IMR-90 (cell line): ENCODE data around the gene STON2. TPM values are rescaled to one million over a fixed set of nuclear protein-coding genes. Genes with fewer than 3 reads are reported as not detected.

Source experiments
- ATAC-seq: fragments of 200-7000 bp; cut with Tn5 transposase; 2 replicates; pipeline ENCODE4 v1.9.1; 2020; ENCODE audit warnings: low read depth, mild to moderate bottlenecking, moderate library complexity
- BruUV-seq: library from RNA; stranded (reverse); fragments of 400-500 nt; replicated peaks from 2 replicates; lab custom pipeline; 2021; lab: Mats Ljungman, UMichigan
- CTCF ChIA-PET: fragments of 300-600 bp; formaldehyde crosslinking; extraction: SDS; loops from one replicate; lab custom pipeline; 2021; ENCODE audit warnings: antibody characterized with exemption; lab: Yijun Ruan, JAX
- POLR2A ChIA-PET: fragments of 300-600 bp; sonication (Branson Sonifier 250); formaldehyde crosslinking; loops from one replicate; lab custom pipeline; 2022; ENCODE audit warnings: antibody characterized with exemption; ENCODE audit not compliant: unreplicated experiment; lab: Charles Lee
- DNase-seq: peaks from one replicate; pipeline ENCODE4 v3.0.0; 2013
- H2AFZ ChIP-seq: replicated peaks from 2 replicates; pipeline ENCODE3; 2013; ENCODE audit warnings: low read length, mild to moderate bottlenecking; ENCODE audit not compliant: poor library complexity
- H2AK5ac ChIP-seq: 2 replicates; pipeline ENCODE4 v1.6.1; 2013; ENCODE audit warnings: low read depth, low read length, inconsistent platforms
- H2AK9ac ChIP-seq: replicated peaks from 2 replicates; pipeline ENCODE3; 2013; ENCODE audit warnings: mild to moderate bottlenecking, low read depth, low read length, moderate library complexity; ENCODE audit not compliant: poor library complexity
- H2BK120ac ChIP-seq: 2 replicates; pipeline ENCODE4 v1.6.1; 2013; ENCODE audit warnings: low read depth, low read length, inconsistent platforms
- H2BK15ac ChIP-seq: 3 replicates; pipeline ENCODE4 v1.6.1; 2013; ENCODE audit warnings: low read depth, low read length, inconsistent platforms
- H2BK20ac ChIP-seq: 2 replicates; pipeline ENCODE4 v1.6.1; 2013; ENCODE audit warnings: low read depth, mild to moderate bottlenecking, inconsistent platforms, low read length, moderate library complexity
- H2BK5ac ChIP-seq: 2 replicates; pipeline ENCODE4 v1.6.1; 2013; ENCODE audit warnings: mild to moderate bottlenecking, low read depth, low read length, inconsistent platforms; ENCODE audit not compliant: poor library complexity, severe bottlenecking
- H3K14ac ChIP-seq: replicated peaks from 2 replicates; pipeline ENCODE4 v1.6.1; 2013; ENCODE audit warnings: low read depth, low read length, inconsistent platforms
- H3K18ac ChIP-seq: 2 replicates; pipeline ENCODE4 v1.6.1; 2013; ENCODE audit warnings: low read depth, low read length, control low read depth
- H3K23ac ChIP-seq: 2 replicates; pipeline ENCODE4 v1.6.1; 2013; ENCODE audit warnings: low read depth, low read length, inconsistent platforms
- H3K27ac ChIP-seq: 2 replicates; pipeline ENCODE4 v1.5.1; 2013; ENCODE audit warnings: mild to moderate bottlenecking, control low read depth, low read length; ENCODE audit not compliant: insufficient read depth
- H3K27me3 ChIP-seq: 2 replicates; pipeline ENCODE4 v1.6.1; 2013; ENCODE audit warnings: low read length; ENCODE audit not compliant: control insufficient read depth, insufficient read depth
- H3K36me3 ChIP-seq: 2 replicates; pipeline ENCODE4 v1.6.1; 2013; ENCODE audit warnings: low read length, mixed read lengths; ENCODE audit not compliant: control insufficient read depth, insufficient read depth
- H3K4ac ChIP-seq: 2 replicates; pipeline ENCODE4 v1.6.1; 2013; ENCODE audit warnings: low read depth, low read length, inconsistent platforms
- H3K4me1 ChIP-seq: 2 replicates; pipeline ENCODE4 v1.6.1; 2013; ENCODE audit warnings: low read length, mixed read lengths; ENCODE audit not compliant: control insufficient read depth, insufficient read depth
- H3K4me2 ChIP-seq: 2 replicates; pipeline ENCODE4 v1.6.1; 2013; ENCODE audit warnings: low read depth, mild to moderate bottlenecking, control low read depth, low read length, moderate library complexity
- H3K4me3 ChIP-seq: 2 replicates; pipeline ENCODE4 v1.5.1; 2013; ENCODE audit warnings: low read depth, mild to moderate bottlenecking, control low read depth, low read length, moderate library complexity; ENCODE audit not compliant: insufficient read depth
- H3K56ac ChIP-seq: 2 replicates; pipeline ENCODE4 v1.6.1; 2013; ENCODE audit warnings: low read length, inconsistent platforms; ENCODE audit not compliant: insufficient read depth; ENCODE audit errors: extremely low read depth
- H3K79me1 ChIP-seq, 2 experiments: 2 replicates each; pipeline ENCODE4 v1.6.1; 2013; ENCODE audit warnings: low read length in 2 of 2, inconsistent platforms in 1 of 2, low read depth in 1 of 2
- H3K9ac ChIP-seq: 2 replicates; pipeline ENCODE4 v1.6.1; 2013; ENCODE audit warnings: low read depth, low read length, control low read depth
- H3K9me1 ChIP-seq: 2 replicates; pipeline ENCODE4 v1.6.1; 2013; ENCODE audit warnings: low read length, inconsistent platforms; ENCODE audit not compliant: insufficient read depth
- H3K9me3 ChIP-seq: 2 replicates; pipeline ENCODE4 v1.6.1; 2013; ENCODE audit warnings: low read length; ENCODE audit not compliant: control insufficient read depth, insufficient read depth
- H4K20me1 ChIP-seq: 2 replicates; pipeline ENCODE4 v1.6.1; 2013; ENCODE audit warnings: low read length, inconsistent platforms; ENCODE audit not compliant: insufficient read depth
- H4K5ac ChIP-seq: 2 replicates; pipeline ENCODE4 v1.6.1; 2013; ENCODE audit warnings: mild to moderate bottlenecking, low read depth, low read length, control low read depth
- H4K8ac ChIP-seq, 2 experiments: 2 replicates each; pipeline ENCODE4 v1.6.1; 2013; ENCODE audit warnings: low read depth in 2 of 2, low read length in 2 of 2, control low read depth in 1 of 2, inconsistent platforms in 1 of 2
- H4K91ac ChIP-seq: 2 replicates; pipeline ENCODE4 v1.6.1; 2013; ENCODE audit warnings: low read depth, low read length, inconsistent platforms; ENCODE audit not compliant: insufficient read depth
- CEBPB ChIP-seq: IDR thresholded peaks from 2 replicates; pipeline ENCODE4 v1.6.1; 2012; ENCODE audit warnings: low read depth, low read length, improper control_type of control experiment
- CHD1 ChIP-seq: IDR thresholded peaks from 2 replicates; pipeline ENCODE4 v1.6.1; 2012; ENCODE audit warnings: low read depth, low read length, improper control_type of control experiment
- ELK1 ChIP-seq: fragments of 150-350 bp; IDR thresholded peaks from 2 replicates; pipeline ENCODE4 v1.6.1; 2016; ENCODE audit warnings: low read depth, mild to moderate bottlenecking, low read length, moderate library complexity, borderline replicate concordance
- MAFK ChIP-seq: IDR thresholded peaks from 2 replicates; pipeline ENCODE4 v1.6.1; 2012; ENCODE audit warnings: low read depth, low read length, improper control_type of control experiment
- NFE2L2 ChIP-seq: fragments of 150-350 bp; IDR thresholded peaks from 2 replicates; pipeline ENCODE4 v1.6.1; 2016; ENCODE audit warnings: low read depth, mild to moderate bottlenecking, low read length
- RAD21 ChIP-seq: IDR thresholded peaks from 2 replicates; pipeline ENCODE4 v1.6.1; 2012; ENCODE audit warnings: low read length, improper control_type of control experiment
- RCOR1 ChIP-seq: IDR thresholded peaks from 2 replicates; pipeline ENCODE4 v1.6.1; 2012; ENCODE audit warnings: mild to moderate bottlenecking, low read length, improper control_type of control experiment; ENCODE audit not compliant: insufficient replicate concordance
- RFX5 ChIP-seq: IDR thresholded peaks from 2 replicates; pipeline ENCODE4 v1.8.0; 2012; ENCODE audit warnings: low read depth, mild to moderate bottlenecking, low read length, moderate library complexity
- WGBS, 2 experiments: methylation state at CpG; one replicate each; pipeline versions ENCODE4 v1.1.5 to v1.1.7; 2013; ENCODE audit warnings: missing lambda C conversion rate in 2 of 2; ENCODE audit not compliant: insufficient read length in 1 of 2; ENCODE audit errors: extremely low coverage in 2 of 2; 5-methylcytosine and 5-hydroxymethylcytosine counted together
- dilution Hi-C: fragments of 300-500 bp; cut with HindIII; formaldehyde crosslinking; loops from one replicate; pipeline ENCODE4 v1.14.3; 2018; ENCODE audit warnings: low sequenced_read_pairs; ENCODE audit not compliant: unreplicated experiment
- in situ Hi-C: fragments of 300-500 bp; cut with MboI; formaldehyde crosslinking; loops from 3 replicates; pipeline ENCODE4 v1.14.3; 2019; ENCODE audit warnings: low sequenced_read_pairs, inconsistent platforms, mixed read lengths
- intact Hi-C: fragments of 100-400 bp; cut with micrococcal nuclease; formaldehyde crosslinking; loops from 2 replicates; pipeline ENCODE4 v1.10.0; 2022
- polyA plus RNA-seq, 3 experiments: library from polyadenylated mRNA; depleted of rRNA; stranded (reverse); fragments of >200 nt; gene quantifications; 2 replicates each; pipeline ENCODE4 v1.2.3, GENCODE V29; 2012; ENCODE audit warnings: low replicate concordance in 1 of 3
- total RNA-seq: library from RNA; depleted of rRNA; stranded (reverse); fragments of >200 nt; gene quantifications from 2 replicates; pipeline ENCODE4 v1.2.3, GENCODE V29; 2012

Gene STON2
- total and polyA plus RNA-seq, 2 of the 4 experiments (the other 2 are of a cell fraction): not detected

GRCh38 chr14:81366884-81367283, 33.2 kb downstream of the STON2 start:
- no peak overlapping the region for H3K4me2 ChIP-seq
- POLR2A ChIA-PET: no interaction called here
- no peak overlapping the region for H4K8ac ChIP-seq
- no peak for DNase-seq
- no peaks in the 10 kb centered on the region for H3K36me3 ChIP-seq
- BruUV-seq: no TSS peak
- no peak overlapping the region for H2BK120ac ChIP-seq
- H2AK9ac ChIP-seq: no peak overlapping the region
- H3K9me3 ChIP-seq: no peaks in the 10 kb centered on the region
- no peaks in the 10 kb centered on the region for H3K4me1 ChIP-seq
- H3K56ac ChIP-seq: no peak overlapping the region
- CTCF ChIA-PET: no interaction called here
- in situ Hi-C loops: no loop called here
- no peaks in the 10 kb centered on the region for H3K79me1 ChIP-seq
- no peak overlapping the region for H3K4me3 ChIP-seq
- no peak for TF ChIP-seq RFX5
- TF ChIP-seq MAFK: no peak
- TF ChIP-seq CHD1: no peak
- TF ChIP-seq CEBPB: no peak
- no peak for TF ChIP-seq RCOR1
- TF ChIP-seq RAD21: no peak
- no peak for TF ChIP-seq NFE2L2
- no peak for TF ChIP-seq ELK1
- no peaks in the 10 kb centered on the region for H4K20me1 ChIP-seq
- intact Hi-C loops: no loop called here
- H2BK20ac ChIP-seq: no peak overlapping the region
- 60% methylated on average over 1 of the region's 7 CpGs; no CpG with 5 or more reads in 1 of the 2 experiments for WGBS, 2 experiments
- no peak overlapping the region for H3K9ac ChIP-seq
- no peak overlapping the region for H2AFZ ChIP-seq
- H2BK15ac ChIP-seq: no peak overlapping the region
- H2BK5ac ChIP-seq: no peak overlapping the region
- H3K27me3 ChIP-seq: no peaks in the 10 kb centered on the region
- H2AK5ac ChIP-seq: no peak overlapping the region
- H3K23ac ChIP-seq: no peak overlapping the region
- dilution Hi-C loops: no loop called here
- no peak overlapping the region for H3K4ac ChIP-seq
- no peak overlapping the region for H4K91ac ChIP-seq
- H3K14ac ChIP-seq: no peak overlapping the region
- no peaks in the 10 kb centered on the region for H3K9me1 ChIP-seq
- H4K5ac ChIP-seq: no peak overlapping the region
- H3K27ac ChIP-seq: no peak overlapping the region
- no peak overlapping the region for H3K18ac ChIP-seq
- no peak for ATAC-seq
